Effector memory CD4-positive, alpha-beta T cell (primary cell): ENCODE data around the gene GPC6.

Source experiments
- DNase-seq, 3 donors: peaks; one replicate each; pipeline ENCODE4 v3.0.0-alpha.2; 2020
- H3K27ac ChIP-seq: 2 replicates; pipeline ENCODE4 v1.7.0; 2013; ENCODE audit warnings: mild to moderate bottlenecking, low read length, moderate library complexity; ENCODE audit not compliant: insufficient read depth, poor library complexity, severe bottlenecking
- H3K27me3 ChIP-seq: replicated peaks from 2 replicates; pipeline ENCODE4 v1.7.0; 2013; ENCODE audit warnings: mild to moderate bottlenecking, low read length; ENCODE audit not compliant: insufficient read depth, control insufficient read depth, poor library complexity, severe bottlenecking
- H3K36me3 ChIP-seq: 2 replicates; pipeline ENCODE4 v1.7.0; 2013; ENCODE audit warnings: mild to moderate bottlenecking, low read length, moderate library complexity; ENCODE audit not compliant: control insufficient read depth, insufficient read depth
- H3K4me1 ChIP-seq: 2 replicates; pipeline ENCODE4 v1.7.0; 2013; ENCODE audit warnings: low read length, mild to moderate bottlenecking; ENCODE audit not compliant: control insufficient read depth, insufficient read depth, poor library complexity, severe bottlenecking
- H3K4me3 ChIP-seq: 2 replicates; pipeline ENCODE4 v1.7.0; 2013; ENCODE audit warnings: low read length, low read depth, mild to moderate bottlenecking; ENCODE audit not compliant: insufficient read depth, poor library complexity, severe bottlenecking
- H3K9me3 ChIP-seq: 2 replicates; pipeline ENCODE4 v1.7.0; 2013; ENCODE audit warnings: mild to moderate bottlenecking, low read length, moderate library complexity; ENCODE audit not compliant: control insufficient read depth

GPC6 gene

DNA sequence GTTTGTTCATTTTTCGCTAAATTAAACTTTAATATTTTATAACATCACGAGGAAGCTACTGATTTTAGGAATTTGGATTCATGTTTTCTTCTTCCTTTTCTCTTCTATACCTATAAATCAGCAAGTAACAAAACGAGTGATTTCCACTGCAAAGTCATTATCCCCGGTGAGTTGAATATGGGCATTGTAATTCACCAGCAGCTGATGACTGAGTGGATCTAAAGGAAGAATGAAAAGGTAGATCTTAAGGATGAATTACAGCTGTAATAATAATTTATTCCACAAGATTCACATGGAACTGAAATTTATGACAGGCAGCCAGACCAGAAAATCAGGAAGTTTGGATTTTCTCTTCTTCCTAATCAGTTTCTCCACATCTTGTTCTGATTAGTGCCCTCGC lies 111.4 kb downstream of the GPC6 start:
- no peak overlapping the region for H3K27ac ChIP-seq
- DNase-seq, result no peak
- H3K27me3 ChIP-seq, result no peaks in the 10 kb centered on the region
- no peak overlapping the region for H3K4me3 ChIP-seq
- no peaks in the 10 kb centered on the region for H3K36me3 ChIP-seq
- no peaks in the 10 kb centered on the region for H3K9me3 ChIP-seq
- H3K4me1 ChIP-seq, result no peaks in the 10 kb centered on the region

DNA sequence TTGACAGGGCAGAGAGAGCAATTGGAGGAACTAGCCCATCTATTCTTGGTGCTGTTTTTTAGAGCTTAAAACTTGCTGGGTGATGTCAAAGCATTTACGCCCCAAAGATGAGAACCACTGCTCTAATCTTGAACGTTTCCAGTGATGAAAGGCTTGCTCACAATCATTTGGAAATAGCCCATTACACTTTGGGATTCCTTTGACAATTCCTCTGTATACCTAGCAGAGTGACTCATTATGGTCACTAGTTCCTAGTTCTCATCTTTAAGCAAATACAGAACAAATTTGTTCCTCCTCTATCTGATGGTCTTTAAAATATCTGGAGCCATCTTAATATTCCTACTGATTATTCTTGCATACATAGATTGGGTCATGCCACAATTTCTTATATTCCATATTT lies 112.3 kb downstream of the GPC6 start:
- no peaks in the 10 kb centered on the region for H3K9me3 ChIP-seq
- no peak for DNase-seq
- no peaks in the 10 kb centered on the region for H3K36me3 ChIP-seq
- no peaks in the 10 kb centered on the region for H3K4me1 ChIP-seq
- no peak overlapping the region for H3K27ac ChIP-seq
- no peaks in the 10 kb centered on the region for H3K27me3 ChIP-seq
- no peak overlapping the region for H3K4me3 ChIP-seq

DNA sequence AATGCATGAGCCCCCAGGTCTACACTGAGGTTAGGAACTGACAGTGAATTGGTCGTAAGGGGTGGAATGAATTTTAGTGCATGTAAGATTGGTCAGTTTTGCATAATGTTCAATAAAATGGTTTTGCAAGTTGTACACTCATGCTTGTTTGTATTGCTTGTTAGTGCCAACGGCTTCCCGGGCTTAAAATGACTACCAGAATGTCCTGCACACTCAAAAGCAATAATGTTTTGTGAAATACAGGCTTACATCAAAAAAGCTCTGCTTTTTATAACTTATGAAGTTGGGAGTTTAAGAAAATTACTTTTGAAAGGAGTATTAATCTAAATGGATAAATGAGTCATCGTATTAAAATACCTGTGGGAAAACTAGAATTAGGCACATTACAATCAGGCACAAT lies 112.9 kb downstream of the GPC6 start:
- no peak for DNase-seq
- Histone ChIP-seq H3K36me3 (no peaks in the 10 kb centered on the region), H3K9me3 (no peaks in the 10 kb centered on the region), H3K27ac (no peak overlapping the region), H3K4me1 (no peaks in the 10 kb centered on the region), H3K4me3 (no peak overlapping the region), H3K27me3 (no peaks in the 10 kb centered on the region)

DNA sequence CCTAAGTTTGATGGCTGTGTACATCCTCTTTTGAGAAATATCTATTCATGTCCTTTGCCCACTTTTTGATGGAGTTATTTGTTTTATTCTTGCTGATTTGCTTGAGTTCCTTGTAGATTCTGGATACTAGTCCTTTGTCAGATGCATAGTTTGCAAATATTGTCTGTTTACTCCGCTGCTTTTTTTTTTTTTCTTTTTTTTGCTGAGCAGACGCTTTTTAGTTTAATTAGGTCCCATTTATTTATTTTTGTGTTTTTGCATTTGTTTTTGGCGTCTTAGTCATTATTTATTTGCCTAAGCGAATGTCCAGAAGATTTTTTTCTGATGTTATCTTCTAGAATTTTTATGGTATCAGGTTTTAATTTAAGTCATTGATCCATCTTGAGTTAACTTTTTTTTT lies 114.9 kb downstream of the GPC6 start:
- no peaks in the 10 kb centered on the region for H3K27me3 ChIP-seq
- no peak for DNase-seq
- no peaks in the 10 kb centered on the region for H3K4me1 ChIP-seq
- no peaks in the 10 kb centered on the region for H3K36me3 ChIP-seq
- H3K9me3 ChIP-seq, result no peaks in the 10 kb centered on the region
- no peak overlapping the region for H3K27ac ChIP-seq
- H3K4me3 ChIP-seq, result no peak overlapping the region

DNA sequence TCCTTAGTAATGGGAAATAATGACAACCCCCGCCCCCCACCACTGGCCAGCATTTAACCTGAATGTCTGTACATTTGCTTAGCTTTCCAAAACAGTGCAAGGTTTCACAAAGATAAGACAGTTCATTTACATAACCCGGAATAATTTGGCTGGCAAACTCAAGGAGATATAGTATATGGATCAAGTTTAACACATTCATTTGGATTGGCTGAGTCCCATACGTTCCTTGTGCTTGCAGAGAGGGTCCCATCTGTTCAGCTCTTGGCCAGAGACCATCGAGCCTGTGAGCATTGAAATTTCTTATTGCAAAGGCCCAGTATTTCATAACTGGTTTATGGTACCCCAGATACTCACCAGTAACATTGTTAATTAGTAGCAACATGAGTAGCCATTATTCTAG lies 116.5 kb downstream of the GPC6 start:
- Histone ChIP-seq H3K27me3 (no peaks in the 10 kb centered on the region), H3K36me3 (no peaks in the 10 kb centered on the region), H3K4me3 (no peak overlapping the region), H3K27ac (no peak overlapping the region), H3K4me1 (no peaks in the 10 kb centered on the region), H3K9me3 (no peaks in the 10 kb centered on the region)
- no peak for DNase-seq

DNA sequence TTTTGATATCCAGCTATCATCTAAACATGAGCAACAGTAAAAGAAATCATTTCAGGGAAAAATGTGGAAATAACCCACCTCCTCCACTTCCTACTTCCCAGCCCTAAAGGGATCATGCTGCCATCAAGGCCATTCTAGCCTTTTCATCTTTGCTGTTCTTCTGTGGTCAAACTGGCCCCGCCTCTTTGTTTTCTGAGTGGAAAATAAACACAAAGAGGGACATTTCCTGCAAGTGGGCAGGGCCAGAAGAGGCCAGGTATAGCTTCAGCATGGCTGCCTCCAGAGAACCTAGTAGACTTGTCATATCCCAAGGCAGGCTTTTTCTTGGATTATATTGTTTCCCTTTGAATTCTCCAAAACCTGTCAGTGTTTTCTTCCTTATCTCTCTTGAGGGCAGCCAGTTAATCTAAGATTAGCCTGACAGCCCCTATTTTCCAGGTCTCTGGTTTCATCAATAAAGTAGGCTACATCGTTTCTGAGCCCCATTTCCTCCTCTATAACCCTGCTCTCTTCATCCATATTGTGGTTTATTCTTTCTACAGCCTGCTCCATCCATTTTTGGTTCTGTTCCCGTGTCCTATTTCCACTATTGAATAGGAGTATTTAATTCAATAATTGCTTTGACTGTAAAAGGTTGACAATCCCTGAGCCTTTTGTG lies 117.6 kb downstream of the GPC6 start:
- no peaks in the 10 kb centered on the region for H3K36me3 ChIP-seq
- H3K9me3 ChIP-seq, result no peaks in the 10 kb centered on the region
- H3K27ac ChIP-seq, result no peak overlapping the region
- no peaks in the 10 kb centered on the region for H3K4me1 ChIP-seq
- no peak for DNase-seq
- no peaks in the 10 kb centered on the region for H3K27me3 ChIP-seq
- no peak overlapping the region for H3K4me3 ChIP-seq

DNA sequence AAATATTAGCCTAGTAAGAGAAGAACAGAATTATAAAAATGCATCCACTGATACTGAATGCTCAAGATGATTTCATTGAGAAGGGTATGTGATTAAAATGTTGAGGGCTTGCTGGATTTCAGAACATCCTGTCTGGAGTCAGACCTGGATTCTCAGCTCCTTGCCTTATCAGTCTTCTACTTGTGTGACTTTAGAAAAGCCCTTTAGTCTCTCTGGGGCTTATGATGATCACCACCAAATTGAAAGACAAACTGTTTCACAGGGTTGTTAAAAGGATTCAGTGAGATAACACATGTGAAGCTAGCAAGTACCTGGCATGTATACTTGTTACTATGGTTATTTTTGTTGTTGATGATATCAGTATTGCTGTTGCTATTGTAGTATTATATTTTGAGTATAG lies 118.4 kb downstream of the GPC6 start:
- no peak overlapping the region for H3K27ac ChIP-seq
- no peaks in the 10 kb centered on the region for H3K9me3 ChIP-seq
- no peak for DNase-seq
- no peak overlapping the region for H3K4me3 ChIP-seq
- no peaks in the 10 kb centered on the region for H3K4me1 ChIP-seq
- H3K36me3 ChIP-seq, result no peaks in the 10 kb centered on the region
- H3K27me3 ChIP-seq, result no peaks in the 10 kb centered on the region

DNA sequence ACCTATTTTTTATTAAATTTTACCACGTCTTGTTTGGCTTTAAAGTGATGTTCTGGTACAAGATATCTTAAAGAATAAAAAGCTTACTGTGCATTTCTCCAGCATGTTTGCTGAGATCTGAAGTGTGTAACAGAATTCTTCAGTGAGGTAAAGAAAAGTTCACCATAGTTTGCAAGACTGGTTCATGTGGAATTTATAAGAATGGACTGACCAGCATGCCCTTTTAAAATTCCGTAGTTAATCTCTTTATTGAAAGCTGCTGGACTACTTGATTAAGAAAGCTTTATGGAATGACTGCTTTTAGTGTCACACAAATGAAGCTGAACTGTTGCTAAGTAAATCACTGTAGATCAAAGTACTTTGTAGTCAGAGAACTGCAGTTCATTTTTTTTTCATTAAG lies 119.2 kb downstream of the GPC6 start:
- no peak for DNase-seq

DNA sequence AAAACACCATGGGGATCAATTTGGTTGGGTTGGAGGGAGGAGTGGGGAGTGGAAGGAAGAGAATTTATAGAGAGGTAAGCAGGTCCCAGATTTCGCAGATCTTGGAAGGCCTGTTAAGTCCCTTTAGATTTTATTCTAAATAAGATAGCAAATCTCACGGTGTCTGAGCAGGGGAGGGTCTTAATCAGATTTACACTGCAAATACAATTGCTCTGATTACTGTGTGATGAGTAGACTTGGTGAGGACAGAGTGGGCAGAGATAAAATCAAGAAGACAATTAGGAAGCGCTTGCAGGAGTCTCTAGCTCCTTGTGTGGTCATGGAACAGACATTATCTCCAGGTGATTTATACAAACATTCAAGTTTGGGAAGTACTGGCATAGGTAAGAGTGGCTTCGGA lies 126.0 kb downstream of the GPC6 start:
- no peaks in the 10 kb centered on the region for H3K4me1 ChIP-seq
- H3K9me3 ChIP-seq, result no peaks in the 10 kb centered on the region
- no peak overlapping the region for H3K27ac ChIP-seq
- H3K4me3 ChIP-seq, result no peak overlapping the region
- H3K27me3 ChIP-seq, result no peaks in the 10 kb centered on the region
- DNase-seq, result no peak
- H3K36me3 ChIP-seq, result no peaks in the 10 kb centered on the region

More for the DNA sequence above, 119.2 kb downstream of the GPC6 start:
- Histone ChIP-seq H3K36me3 (no peaks in the 10 kb centered on the region), H3K9me3 (no peaks in the 10 kb centered on the region), H3K4me3 (no peak overlapping the region), H3K27me3 (no peaks in the 10 kb centered on the region), H3K4me1 (no peaks in the 10 kb centered on the region), H3K27ac (no peak overlapping the region)

DNA sequence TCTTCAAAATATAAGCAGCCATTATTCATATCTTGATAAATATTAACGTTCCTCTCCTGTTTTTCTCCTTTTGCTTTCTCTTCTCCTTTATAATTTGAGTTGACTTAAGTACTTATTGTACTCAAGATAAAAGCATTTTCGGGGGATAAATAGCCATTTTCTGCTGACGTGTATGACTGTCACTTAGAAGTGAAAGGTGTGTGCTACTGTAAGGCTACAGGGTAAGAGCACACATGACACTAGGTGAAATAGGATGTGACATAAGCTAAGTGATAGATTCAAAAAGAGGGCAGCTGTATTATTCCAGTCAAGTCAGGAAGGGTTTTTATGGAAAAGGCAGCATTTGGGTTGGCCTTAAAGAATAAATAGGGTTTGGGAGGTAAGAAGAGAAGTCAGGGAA lies 128.5 kb downstream of the GPC6 start:
- H3K4me3 ChIP-seq, result no peak overlapping the region
- no peak for DNase-seq
- no peaks in the 10 kb centered on the region for H3K9me3 ChIP-seq
- H3K27me3 ChIP-seq, result no peaks in the 10 kb centered on the region
- no peak overlapping the region for H3K27ac ChIP-seq
- no peaks in the 10 kb centered on the region for H3K4me1 ChIP-seq
- no peaks in the 10 kb centered on the region for H3K36me3 ChIP-seq
